ENCODE measurements around the gene FHL3.

GRCh38 chr1:38027201-38028104 lies 22.1 kb upstream of the FHL3 start:
- TF ChIP-seq CTCF (IDR thresholded peaks at IDR 0.05 in 8 of 11, conservative IDR thresholded peaks at IDR 0.05 in 3 of 11) (no peak), POLR2A (IDR thresholded peaks at IDR 0.05) (no peak)

All from spleen (tissue), 7 donors.